GM21737 (cell line): Measurements from ENCODE around the gene PRSS21.

ENCODE experiments used
- ATAC-seq: cut with Tn5 transposase; IDR thresholded peaks from one replicate; pipeline ENCODE4 v1.9.1; 2021; ENCODE audit warnings: mild to moderate bottlenecking, moderate library complexity; ENCODE audit not compliant: unreplicated experiment

PRSS21 gene

DNA sequence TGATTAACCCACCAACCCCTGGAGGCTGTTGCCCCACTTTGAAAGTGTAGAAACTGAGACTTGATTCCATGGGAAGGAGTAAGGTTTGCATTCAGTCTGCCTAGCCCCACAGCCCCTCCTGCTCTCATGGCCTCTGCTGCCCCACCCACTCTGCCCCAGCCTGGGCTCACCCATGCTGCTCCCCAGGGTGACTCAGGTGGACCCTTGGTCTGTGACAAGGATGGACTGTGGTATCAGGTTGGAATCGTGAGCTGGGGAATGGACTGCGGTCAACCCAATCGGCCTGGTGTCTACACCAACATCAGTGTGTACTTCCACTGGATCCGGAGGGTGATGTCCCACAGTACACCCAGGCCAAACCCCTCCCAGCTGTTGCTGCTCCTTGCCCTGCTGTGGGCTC lies 12.3 kb upstream of the PRSS21 start:
- no peak for ATAC-seq

DNA sequence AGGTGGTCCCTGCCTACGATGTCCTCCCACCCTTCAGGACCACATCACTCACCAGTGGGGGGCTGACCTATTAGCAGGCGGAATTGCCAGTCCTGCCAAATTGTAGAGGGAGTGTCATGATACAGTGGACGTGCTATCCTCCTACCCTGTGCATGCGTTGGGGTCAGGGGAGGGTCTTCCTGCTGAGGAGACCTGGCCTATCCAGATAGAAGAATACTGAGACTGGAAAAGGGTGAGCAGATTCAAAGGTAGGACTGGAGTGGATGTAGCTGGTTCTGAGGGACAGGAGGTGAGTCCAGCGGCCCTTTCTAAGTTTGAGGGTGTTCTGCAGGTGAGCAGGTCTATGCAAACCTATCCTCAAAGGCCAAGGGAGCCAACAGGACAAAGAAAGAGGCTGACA lies 10.8 kb upstream of the PRSS21 start:
- no peak for ATAC-seq

DNA sequence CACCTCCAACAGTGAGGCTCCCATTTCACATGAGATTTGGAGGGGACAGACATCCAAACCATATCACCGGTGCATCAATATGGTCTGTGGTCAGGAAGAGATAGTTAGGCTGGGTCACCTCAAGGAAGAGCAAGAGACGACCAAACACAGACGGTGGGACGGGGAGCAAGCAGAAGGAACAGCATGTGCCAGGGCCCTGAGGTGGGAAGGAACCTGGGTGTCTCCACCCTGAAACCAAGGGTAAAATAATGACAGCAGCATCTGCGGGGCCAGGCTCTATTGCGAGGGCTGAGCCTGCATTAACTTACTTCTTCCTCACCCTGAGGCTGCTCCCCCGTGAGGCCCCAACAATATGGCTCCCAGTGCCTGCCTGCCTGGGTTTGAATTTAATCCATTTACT lies 8.9 kb upstream of the PRSS21 start:
- ATAC-seq: no peak

DNA sequence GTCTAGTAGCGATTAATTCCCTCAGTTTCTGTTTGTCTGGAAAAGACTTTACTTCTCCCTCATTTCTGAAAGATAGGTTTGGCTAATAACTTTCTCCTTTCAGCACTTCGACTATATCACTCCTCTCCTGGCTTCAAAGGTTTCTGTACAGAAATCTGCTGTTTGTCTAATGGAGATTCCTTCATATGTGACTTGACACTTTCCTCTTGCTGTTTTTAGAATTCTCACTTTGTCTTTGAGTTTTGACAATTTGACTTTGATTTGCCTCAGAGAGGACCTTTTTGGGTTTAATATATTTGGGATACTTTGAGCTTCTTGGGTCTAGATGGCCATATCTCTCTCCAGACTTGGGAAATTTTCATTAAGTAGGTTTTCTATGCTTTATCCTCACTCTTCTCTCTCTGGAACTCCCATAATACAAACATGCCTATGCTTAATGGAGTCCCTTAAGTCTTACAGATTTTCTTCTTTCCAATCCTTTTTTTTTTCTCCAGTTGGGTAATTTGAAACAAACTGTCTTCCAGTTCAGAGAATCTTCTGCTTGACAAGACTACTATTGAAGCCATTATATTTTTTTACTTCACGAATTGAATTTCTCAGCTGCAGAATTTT lies 7.8 kb upstream of the PRSS21 start:
- no peak for ATAC-seq

DNA sequence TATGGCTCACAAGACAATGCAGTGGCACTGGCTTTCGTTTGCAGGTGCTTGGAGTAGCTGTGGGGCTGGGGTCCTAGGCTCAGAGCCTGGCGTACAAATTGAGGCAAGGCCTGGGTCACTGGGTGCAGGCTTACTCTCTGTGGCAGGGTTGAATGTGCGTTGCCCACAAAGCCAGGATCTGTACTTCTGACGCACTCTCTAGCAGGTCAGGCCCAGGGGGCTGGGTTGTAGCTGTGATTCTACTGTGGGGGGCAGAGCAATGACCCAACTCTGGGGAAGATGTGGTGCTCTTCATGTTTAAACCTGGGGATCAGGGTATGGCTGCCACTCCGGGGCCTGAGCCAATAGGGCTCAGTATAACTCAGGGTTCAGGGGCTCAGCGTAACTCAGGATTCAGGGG lies 6.4 kb upstream of the PRSS21 start:
- no peak for ATAC-seq

DNA sequence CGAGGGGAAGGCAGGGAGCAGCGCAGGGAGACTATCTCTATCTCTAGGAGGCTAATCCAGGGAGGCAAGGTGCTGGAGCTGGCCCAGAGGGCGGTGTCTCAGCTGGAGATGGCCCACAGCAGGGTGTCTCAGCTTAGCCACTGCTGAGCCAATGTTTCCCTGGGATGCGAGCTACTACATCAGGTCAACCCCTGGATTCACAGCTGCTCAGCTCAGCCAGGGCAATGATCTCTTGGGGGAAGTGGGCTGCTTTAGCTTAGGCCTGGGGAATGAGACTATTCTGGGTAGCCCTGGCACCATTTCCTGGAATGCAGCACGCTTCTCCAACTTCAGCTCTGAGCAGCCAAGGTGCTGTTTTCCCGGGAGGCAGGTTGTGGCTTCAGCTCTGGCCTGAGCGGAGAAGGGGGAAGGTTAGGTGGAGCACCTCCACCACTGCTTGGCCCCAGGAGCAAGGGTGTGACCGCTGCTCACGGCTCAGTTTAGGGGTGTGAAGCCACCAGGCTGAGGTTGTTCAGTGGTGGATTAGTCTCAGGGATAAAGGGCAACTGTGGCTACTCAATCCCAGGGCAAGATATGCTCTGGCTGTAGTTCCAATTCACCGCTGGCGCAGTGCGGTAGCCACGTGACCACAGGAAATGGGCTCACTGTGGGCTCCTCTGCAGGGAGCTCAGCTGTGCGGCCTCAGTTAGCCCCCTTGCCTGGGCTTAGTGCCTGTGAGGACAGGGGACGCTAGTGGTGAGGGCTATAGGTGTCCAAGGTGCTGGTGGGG lies 5.2 kb upstream of the PRSS21 start:
- no peak for ATAC-seq

DNA sequence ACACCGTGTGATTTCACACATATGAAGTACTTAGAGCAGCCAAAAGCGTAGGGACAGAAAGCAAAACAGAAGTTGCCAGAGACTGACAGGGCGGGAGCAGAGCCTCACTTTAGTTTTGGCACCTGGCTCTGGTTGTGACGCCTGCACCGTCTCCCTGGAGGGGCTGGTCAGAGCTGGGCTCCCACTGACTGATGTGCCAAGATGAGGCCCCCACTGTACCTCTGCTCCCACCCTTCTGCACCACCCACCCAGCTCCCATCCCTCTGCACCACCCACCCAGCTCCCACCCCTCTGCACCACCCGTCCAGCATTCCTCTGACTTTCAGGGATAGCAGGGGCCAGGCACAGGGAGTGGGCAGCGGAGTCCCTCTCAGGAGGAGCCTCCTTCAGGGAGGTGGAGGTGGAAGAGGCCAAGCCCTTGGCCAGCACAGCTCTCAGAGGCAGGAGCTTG lies 3.2 kb upstream of the PRSS21 start:
- ATAC-seq: no peak

DNA sequence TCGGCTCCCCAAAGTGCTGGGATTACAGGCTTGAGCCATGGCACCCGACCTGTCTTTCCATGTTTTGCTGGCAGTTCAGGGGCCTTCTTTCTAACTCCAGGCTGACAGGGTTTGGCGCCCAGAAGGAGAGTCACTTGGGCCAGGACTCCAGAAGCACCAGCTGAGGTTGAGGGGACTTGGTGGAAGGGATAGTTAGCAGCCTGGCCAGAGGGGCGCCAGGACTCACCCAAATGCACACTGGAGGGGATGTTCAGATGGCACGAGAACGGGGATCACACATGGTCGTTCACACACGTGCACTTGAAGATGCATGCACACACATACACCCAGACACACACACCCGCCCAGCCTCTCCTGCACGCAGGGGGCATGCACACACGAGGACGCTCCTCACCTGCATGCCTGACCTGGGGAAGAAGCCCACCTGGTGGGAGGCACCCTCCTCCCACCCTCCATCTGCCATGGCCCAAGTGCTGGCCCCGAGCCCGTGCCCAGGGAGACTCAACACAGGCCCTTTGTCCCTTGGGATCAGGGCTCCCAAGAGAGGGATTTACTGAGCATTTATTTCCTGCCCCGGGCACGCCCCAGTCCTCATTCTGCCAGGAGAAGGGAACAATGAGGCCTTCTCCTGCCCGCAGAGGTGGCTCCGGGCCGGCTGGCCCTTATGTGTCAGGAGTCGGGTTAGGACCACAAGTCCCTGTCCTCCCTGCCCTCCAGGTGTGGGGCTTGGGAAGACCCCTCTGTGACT lies 2.3 kb upstream of the PRSS21 start:
- ATAC-seq: no peak

DNA sequence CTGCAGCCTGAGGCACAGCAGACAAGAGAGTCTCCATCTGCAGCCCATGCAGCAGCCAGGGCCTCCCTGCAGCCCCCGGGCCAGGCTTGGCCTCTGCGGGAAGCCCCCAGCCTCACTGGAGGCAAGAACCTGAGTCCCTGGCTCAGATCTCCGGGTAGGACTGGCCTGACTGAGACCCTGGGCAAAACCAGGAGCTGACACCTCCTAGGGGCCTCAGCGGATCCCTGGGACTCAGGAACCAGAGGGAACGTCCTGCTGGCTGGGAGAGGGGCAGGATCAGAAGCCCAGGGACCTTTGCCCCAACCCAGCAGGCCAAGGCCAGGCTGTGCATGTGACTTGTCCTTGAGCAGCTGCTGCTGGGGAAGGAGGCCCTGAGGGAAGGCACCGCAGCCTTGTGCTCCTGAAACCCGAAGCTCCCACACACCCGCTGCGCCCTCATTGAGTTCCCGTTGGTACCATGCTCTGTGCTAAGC lies 1.7 kb upstream of the PRSS21 start:
- no peak for ATAC-seq

DNA sequence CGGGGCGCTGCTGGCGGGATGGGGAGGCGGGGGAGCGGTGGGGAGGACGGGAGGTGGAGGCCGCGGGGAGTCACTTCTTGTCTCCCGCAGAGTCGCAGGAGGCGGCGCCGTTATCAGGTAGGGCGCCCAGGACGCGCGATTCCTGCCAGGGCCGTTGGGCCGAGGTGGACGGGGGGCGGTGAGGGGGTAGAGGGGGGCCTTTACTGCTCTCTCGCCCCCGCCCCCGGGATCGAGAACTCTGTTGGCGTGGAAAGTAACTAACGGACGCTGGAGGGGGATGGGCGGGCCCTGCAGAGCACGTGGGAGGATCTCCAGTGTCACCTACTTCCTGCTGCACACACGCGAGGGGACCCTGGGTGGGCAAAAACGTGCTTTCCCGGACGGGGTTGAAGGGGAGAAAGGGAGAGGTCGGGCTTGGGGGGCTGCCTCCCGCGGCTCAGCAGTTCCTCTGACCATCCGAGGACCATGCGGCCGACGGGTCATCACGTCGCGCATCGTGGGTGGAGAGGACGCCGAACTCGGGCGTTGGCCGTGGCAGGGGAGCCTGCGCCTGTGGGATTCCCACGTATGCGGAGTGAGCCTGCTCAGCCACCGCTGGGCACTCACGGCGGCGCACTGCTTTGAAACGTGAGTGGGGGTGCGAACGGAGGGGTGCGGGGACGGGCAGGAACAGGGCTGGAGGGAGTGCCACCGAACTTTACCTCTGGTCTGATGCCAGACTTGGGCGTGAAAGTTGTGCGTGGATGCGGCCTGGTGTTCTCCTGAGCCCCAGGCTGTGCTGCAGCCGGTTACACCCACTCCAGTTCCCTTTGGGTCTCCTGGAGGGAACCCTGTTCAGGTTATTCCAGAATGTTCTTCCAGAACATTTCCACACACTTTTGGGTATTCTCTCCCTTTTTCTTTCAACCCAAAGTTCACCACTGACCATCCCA lies 569 bp downstream of the PRSS21 start:
- ATAC-seq: no peak

DNA sequence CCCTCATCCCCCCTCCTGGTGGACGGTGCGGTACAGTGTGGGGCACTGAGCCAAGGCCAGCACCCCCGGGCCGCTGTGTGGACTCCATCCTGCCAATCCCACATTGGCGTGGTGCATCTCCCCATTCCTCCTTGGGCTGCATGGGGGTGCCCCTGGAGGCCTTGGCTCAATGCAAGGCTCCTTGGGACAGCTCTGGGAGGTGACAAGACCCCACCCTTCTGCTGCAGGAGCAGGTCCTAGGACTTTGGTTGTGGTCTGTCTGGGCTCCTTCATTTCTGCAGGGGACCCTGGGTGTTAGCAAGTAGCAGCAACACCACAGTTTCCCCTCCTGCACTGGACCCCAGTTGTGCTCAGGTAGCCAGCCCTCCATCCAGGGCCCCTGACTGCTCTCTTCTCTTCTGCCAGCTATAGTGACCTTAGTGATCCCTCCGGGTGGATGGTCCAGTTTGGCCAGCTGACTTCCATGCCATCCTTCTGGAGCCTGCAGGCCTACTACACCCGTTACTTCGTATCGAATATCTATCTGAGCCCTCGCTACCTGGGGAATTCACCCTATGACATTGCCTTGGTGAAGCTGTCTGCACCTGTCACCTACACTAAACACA lies 1.3 kb downstream of the PRSS21 start:
- no peak for ATAC-seq

DNA sequence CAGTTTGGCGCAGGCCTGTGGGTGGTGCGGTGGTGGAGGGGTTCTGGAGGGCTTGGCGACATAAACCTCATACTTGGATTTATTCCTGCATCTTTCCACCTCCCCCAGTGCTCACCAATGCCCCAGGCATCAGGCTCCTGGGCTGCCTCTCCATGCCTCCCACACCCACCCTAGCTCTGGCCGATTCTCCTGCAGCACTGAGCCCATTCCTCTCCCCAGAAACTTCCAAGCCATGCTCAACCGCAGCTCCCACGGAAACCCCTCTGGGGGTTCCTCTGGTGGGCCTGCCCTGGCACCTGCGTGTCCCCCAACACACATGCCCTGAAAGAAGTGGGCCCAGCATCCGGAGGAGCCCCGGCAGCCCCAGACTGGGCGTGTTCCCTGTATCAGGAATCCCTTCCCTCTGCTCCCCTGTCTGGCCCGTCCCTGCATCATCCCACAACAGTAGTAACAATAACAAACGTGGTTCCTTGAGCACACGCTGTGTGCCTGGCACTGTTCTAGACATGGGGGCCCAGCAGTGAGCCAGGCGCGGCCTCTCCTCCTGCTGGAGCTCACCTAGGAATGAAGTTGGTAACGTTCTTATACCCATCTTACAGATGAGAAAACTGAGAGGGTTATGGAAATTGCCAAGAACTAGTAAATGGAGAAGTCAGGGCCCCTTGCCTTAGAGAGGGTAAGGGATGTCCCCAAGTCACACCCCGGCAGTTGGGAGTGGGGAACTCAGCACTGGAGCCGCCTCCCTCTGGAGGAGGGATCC lies 2.3 kb downstream of the PRSS21 start:
- ATAC-seq: no peak

DNA sequence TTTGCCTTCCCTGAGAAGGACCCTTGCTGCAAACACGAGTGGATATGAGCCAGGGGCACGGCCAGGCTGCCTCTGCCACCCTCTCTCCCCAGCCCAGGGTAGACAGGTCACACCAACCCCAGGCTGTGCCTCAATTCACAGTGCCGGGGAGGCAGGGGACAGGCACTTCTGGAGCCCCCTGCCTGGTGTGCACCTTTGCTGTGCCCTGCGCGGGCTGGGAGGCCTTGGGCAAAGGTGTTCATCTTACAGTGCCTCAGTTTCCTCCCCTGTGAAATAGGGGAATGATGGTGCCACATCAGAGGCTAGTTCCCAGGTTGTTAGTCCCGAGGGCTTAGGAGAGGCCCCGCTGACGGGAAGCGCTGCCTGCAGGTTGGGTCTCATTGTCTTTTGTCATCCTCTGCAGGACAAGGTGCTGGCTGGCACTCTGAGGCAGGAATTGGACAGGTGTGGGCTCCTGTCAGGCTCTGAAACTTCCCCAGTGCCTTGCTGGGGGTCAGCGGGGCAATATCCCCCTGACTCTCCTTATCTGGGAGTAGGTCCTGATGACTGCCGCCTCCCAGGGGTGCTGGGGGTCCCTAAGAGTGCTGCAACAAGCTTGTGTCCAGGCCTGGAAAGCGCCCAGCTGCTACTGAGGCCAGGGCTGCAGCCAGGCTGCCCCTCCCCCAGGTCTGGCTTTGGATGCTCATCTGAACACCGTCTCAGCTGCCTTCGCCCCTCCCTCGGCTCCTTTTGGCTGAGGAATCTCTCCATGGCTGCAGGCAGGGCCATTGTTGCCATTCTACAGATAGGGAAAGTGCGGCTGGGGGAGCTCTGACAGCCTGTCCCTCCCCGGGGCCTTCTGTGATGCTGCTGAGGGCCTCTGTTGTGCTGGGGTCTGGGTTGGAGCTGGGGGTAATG lies 3.1 kb downstream of the PRSS21 start:
- no peak for ATAC-seq

DNA sequence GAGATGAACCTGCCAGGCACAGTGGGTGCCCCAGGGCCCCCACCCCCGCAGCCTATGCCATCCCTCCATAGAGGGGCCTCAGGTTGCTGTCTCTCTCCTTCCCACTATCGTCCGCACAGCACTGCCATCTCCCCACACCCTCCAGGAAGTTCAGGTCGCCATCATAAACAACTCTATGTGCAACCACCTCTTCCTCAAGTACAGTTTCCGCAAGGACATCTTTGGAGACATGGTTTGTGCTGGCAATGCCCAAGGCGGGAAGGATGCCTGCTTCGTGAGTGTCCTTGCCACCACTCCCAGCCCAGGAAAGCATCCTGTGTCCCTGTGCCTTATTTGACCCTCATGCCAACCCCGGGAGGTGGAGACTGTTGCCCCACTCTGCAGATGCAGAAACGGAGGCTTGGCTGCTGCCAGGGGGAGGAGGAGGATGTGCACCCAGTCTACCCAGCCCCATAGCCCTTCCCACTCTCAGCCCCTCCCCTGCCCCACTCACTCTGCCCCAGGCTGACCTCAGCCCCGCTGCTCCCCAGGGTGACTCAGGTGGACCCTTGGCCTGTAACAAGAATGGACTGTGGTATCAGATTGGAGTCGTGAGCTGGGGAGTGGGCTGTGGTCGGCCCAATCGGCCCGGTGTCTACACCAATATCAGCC lies 3.9 kb downstream of the PRSS21 start:
- ATAC-seq: no peak

DNA sequence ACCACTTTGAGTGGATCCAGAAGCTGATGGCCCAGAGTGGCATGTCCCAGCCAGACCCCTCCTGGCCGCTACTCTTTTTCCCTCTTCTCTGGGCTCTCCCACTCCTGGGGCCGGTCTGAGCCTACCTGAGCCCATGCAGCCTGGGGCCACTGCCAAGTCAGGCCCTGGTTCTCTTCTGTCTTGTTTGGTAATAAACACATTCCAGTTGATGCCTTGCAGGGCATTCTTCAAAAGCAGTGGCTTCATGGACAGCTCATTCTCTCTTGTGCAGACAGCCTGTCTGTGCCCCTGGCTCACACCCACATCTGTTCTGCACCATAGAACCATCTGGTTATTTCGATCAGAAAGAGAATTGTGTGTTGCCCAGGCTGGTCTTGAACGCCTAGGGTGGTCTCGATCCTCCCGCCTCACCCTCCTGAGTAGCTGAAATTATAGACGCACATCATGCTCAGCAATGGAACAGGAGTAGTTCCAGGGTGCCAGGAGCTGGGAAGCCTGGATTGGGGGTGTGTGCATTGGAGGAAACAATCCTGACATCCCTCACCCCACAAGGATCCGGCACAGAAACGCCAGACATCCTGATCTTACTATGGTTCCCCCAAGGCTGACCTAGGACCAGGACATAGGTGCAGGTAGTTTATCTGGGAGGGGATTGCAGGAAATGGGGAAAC lies 4.6 kb downstream of the PRSS21 start:
- no peak for ATAC-seq

DNA sequence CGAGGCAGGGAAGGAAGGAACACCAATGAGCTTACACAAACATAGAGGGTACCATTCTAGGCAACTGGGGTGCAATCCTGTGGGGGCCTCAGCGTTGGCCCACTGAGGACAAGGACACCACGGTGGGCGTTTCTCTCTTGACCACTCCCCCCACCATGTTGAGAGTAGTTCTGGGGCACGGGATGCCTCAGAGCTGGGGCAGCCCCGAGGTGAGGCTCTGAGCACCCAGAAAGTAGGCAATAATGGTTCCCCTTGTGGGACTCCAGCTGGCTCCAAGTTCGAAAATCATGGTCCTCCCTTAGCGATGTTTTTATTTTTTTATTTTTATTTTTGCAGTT lies 5.1 kb downstream of the PRSS21 start:
- no peak for ATAC-seq

DNA sequence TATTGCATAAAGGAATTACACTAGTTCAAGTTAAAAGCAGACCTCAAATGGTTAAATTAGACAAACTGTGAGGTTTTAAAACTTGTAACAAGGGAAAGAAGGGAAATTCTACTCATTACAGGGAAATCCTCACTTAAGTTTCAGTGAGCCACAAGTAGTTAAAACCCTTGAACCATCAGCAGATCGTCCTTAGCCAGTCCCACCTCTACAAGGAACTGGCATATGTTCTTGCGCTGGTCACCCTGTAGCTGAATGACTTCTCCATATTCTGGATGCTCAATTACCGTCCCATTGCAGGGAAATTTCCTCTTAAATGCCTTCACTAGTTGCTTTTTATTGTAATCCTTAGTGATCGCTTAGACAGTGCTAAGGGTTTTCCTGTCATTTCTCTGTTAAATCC lies 5.5 kb downstream of the PRSS21 start:
- no peak for ATAC-seq

DNA sequence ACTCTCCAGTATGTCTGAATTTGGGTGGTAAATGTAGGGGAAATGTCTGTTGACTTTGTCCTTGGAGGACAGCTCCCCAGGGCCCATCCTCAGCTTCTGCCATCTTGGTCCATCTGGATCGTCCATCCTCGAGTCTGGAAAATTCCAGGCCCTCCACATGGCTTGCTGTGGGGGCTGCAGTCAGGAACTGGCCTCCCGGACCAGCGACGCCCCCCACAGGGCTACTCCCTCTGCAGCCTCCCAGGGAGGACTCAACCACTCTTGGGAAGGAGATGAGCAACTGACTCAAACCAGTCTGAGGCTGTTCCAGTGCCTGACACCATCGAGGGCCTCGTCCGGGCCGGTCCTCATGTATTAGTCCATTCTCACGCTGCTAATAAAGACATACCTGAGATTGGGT lies 7.6 kb downstream of the PRSS21 start:
- ATAC-seq: no peak
